ENCODE results near the gene REXO1.

- TF ChIP-seq POLR2A (IDR thresholded peaks at IDR 0.05; ENCODE audit: low read depth, low read length) (no peak), CTCF (IDR thresholded peaks at IDR 0.05; ENCODE audit: extremely low read depth in 1 of 2, insufficient read depth in 1 of 2, low read depth in 1 of 2, low read length in 2 of 2) (no peak), MYC (IDR thresholded peaks at IDR 0.05; ENCODE audit: low read depth, low read length) (no peak), POLR2AphosphoS5 (IDR thresholded peaks at IDR 0.05; ENCODE audit: insufficient read depth, low read depth, low read length) (no peak), GATA2 (IDR thresholded peaks at IDR 0.05; ENCODE audit: insufficient read depth, insufficient read length, low read depth, low read length) (no peak), EZH2 (IDR thresholded peaks at IDR 0.05; ENCODE audit: borderline replicate concordance, low read depth, low read length, severe bottlenecking) (no peak), MAX (IDR thresholded peaks at IDR 0.05; ENCODE audit: insufficient read depth, insufficient read length) (no peak), JUN (IDR thresholded peaks at IDR 0.05; ENCODE audit: borderline replicate concordance, insufficient read depth, insufficient read length, low read depth) (no peak), FOS (IDR thresholded peaks at IDR 0.05; ENCODE audit: borderline replicate concordance, insufficient read depth, low read length) (no peak)
Measured at GRCh38 chr19:1826557-1827521, 21.4 kb downstream of the REXO1 start.

All from endothelial cell of umbilical vein (primary cell).